ENCODE data around the gene LILRA2. TPM values are rescaled to one million over a fixed set of nuclear protein-coding genes. Genes with fewer than 3 reads are reported as not detected.

Gene LILRA2
- total and polyA plus RNA-seq, 3 donors from 2014 or later: 0.47 to 2.6 (median 0.87) TPM

DNA sequence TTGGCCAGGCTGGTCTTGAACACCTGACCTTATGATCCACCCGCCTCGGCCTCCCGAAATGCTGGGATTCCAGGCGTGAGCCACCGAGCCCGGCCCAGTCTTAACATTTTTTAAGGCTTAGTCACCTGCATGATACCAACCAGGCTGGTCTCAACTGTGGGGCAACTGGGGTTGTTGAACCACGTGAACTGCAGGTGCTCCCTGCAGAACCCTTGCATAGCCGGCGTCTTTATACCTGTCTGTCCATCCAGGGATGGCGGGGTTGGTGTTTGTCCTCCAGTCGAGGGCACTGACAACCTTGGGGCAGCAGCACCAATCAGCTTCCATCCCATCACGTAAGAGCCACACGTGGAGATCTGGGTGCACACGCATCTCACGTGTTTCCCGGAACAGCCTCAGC, 24.8 kb upstream of the LILRA2 start:
- no peak for TF ChIP-seq POLR2A (IDR thresholded peaks at IDR 0.05)
- TF ChIP-seq, protein P1, sequence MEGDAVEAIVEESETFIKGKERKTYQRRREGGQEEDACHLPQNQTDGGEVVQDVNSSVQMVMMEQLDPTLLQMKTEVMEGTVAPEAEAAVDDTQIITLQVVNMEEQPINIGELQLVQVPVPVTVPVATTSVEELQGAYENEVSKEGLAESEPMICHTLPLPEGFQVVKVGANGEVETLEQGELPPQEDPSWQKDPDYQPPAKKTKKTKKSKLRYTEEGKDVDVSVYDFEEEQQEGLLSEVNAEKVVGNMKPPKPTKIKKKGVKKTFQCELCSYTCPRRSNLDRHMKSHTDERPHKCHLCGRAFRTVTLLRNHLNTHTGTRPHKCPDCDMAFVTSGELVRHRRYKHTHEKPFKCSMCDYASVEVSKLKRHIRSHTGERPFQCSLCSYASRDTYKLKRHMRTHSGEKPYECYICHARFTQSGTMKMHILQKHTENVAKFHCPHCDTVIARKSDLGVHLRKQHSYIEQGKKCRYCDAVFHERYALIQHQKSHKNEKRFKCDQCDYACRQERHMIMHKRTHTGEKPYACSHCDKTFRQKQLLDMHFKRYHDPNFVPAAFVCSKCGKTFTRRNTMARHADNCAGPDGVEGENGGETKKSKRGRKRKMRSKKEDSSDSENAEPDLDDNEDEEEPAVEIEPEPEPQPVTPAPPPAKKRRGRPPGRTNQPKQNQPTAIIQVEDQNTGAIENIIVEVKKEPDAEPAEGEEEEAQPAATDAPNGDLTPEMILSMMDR (IDR thresholded peaks at IDR 0.05): no peak
- intact Hi-C loops (cut with DNase I; ENCODE audit: low total_unique reads): no loop called here
- DNase-seq: no peak
- WGBS, 2 donors: 87% methylated on average over 16 of the region's 16 CpGs
- Histone ChIP-seq H3K36me3 (ENCODE audit: low read depth, missing control alignments) (no peaks in the 10 kb centered on the region), H3K4me1 (no peaks in the 10 kb centered on the region), H3K27me3 (no peaks in the 10 kb centered on the region), H3K27ac (no peak overlapping the region), H3K9me3 (no peaks in the 10 kb centered on the region), H3K4me3 (no peak overlapping the region)

DNA sequence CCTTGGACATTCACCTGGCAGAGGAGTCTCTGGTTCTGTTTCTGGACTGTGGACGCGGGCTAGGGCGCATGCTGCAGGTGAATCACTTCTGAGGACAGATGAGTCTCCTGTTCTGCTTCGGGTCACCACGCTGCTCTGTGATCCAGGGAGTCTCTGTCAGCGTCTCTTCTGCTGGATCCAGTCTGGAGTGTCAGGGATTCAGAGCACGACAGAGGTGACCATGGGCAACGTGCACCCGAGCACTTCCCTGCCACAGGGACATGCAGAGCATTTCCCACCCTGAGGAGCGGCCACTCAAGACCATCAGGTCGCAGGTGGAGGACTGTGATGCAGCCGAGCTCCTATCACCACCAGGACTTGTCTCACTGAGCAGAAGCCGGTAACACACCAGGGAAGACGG, 24.4 kb upstream of the LILRA2 start:
- TF ChIP-seq POLR2A (IDR thresholded peaks at IDR 0.05): no peak
- TF ChIP-seq, protein P1 (IDR thresholded peaks at IDR 0.05): no peak
- H3K27me3 ChIP-seq: no peaks in the 10 kb centered on the region
- no peak for DNase-seq

DNA sequence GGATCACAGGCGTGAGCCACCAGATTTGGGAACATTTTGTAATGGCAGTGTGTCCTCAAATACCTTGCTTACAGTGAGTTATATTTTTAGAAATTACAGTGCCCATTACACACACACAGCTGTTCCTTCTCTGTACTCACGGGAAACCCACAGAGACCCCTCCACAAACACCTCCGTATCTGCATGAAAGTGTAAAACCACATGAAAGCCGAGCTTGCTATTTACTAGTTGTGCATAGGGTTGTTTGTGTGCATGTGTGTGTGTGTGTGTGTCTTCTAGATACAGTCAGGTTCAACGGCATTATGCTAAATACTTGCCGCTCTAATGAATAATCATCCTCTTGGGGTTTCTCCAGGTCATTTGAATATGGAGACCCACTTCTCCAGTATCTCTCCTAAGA, 22.3 kb upstream of the LILRA2 start:
- DNase-seq: no peak
- no peak for TF ChIP-seq POLR2A (IDR thresholded peaks at IDR 0.05)
- TF ChIP-seq, protein P1 (IDR thresholded peaks at IDR 0.05): no peak
- Histone ChIP-seq H3K27ac (no peak overlapping the region), H3K36me3 (ENCODE audit: low read depth, missing control alignments) (no peaks in the 10 kb centered on the region), H3K27me3 (no peaks in the 10 kb centered on the region), H3K4me3 (no peak overlapping the region), H3K4me1 (no peaks in the 10 kb centered on the region), H3K9me3 (no peaks in the 10 kb centered on the region)
- intact Hi-C loops (cut with DNase I; ENCODE audit: low total_unique reads): no loop called here
- WGBS, 2 donors: 78 to 81% methylated on average over 6 of the region's 6 CpGs

More for the DNA sequence above, 24.4 kb upstream of the LILRA2 start:
- Histone ChIP-seq H3K27ac (no peak overlapping the region), H3K4me3 (no peak overlapping the region), H3K9me3 (no peaks in the 10 kb centered on the region), H3K4me1 (no peaks in the 10 kb centered on the region), H3K36me3 (ENCODE audit: low read depth, missing control alignments) (no peaks in the 10 kb centered on the region)
- intact Hi-C loops (cut with DNase I; ENCODE audit: low total_unique reads): no loop called here
- 88 to 92% methylated on average over 7 to 14 of the region's 14 CpGs for WGBS, 2 donors

DNA sequence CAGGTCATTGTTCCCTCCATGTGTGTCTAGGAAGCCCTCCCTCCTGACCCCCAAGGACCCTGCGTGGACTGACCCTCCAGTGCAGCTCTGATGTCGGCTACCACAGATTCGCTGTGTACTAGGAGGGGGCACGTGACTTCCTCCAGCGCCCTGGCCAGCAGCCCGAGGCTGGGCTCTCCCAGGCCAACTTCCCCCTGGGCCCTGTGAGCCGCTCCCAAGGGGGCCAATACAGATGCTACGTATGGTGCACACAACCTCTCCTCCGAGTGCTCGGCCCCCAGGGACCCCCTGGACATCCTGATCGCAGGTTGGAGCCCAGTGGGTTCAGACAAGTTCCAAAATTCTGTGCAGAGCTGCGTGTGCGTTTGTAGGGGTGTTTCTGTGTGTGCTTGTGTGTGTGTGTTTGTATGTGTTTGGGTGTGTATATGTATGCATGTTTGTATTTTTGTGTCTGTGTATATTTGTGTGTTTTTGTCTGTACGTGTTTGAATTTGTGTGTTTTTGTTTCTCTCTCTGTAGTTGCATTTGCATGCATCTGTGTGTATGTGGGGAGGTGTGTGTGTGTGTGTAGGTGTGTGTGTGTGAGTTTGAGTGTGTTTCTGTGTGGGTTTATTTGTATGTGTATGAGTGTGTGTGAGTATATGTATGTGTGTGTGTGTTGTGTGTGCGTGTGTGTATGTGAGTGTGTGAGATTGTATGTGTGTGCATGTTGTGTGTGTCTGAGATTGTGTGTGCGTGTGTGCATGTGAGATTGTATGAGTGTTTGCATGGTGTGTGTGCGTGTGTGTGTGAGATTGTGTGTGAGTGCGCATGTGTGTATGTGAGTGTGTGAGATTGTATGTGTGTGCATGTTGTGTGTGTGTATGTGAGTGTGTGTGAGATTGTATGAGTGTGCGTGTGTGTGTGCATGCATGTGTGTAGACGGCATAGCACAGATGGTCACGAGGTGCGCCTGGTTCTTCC, 21.4 kb upstream of the LILRA2 start:
- Histone ChIP-seq H3K9me3 (no peaks in the 10 kb centered on the region), H3K4me3 (no peak overlapping the region), H3K36me3 (ENCODE audit: low read depth, missing control alignments) (no peaks in the 10 kb centered on the region), H3K4me1 (no peaks in the 10 kb centered on the region), H3K27me3 (no peaks in the 10 kb centered on the region), H3K27ac (no peak overlapping the region)
- WGBS, 2 donors: 45 to 57% methylated on average over 19 to 22 of the region's 22 CpGs
- no peak for TF ChIP-seq POLR2A (IDR thresholded peaks at IDR 0.05)
- TF ChIP-seq, protein P1 (IDR thresholded peaks at IDR 0.05): no peak
- no peak for DNase-seq
- intact Hi-C loops (cut with DNase I; ENCODE audit: low total_unique reads): no loop called here
